A549 (cell line): Measurements from ENCODE around the gene DYNC1I1.
"Not testable (repeated sequence)": the region's sequence is repeated elsewhere in the genome, so short reads cannot be mapped to it uniquely, and the experiment has no call there.

Source experiments
- BHLHE40 ChIP-seq: IDR thresholded peaks from 2 replicates; pipeline ENCODE4 v1.6.1; 2012; ENCODE audit warnings: low read depth, low read length, inconsistent platforms
- CBX2 ChIP-seq: fragments of 200-600 bp; sonication (generic); IDR thresholded peaks from 2 replicates; pipeline ENCODE4 v1.6.1; 2016; ENCODE audit warnings: low read depth, mild to moderate bottlenecking, borderline replicate concordance
- CEBPB ChIP-seq, 2 experiments: fragments of >200 bp in 1 of 2; sonication (Bioruptor Twin) in 1 of 2; formaldehyde crosslinking in 1 of 2; IDR thresholded peaks; 2 replicates each; pipeline ENCODE4 v1.6.1; 2012 to 2016
- HOXB13 ChIP-seq: fragments of 250-450 bp; sonication (Bioruptor Pico); IDR thresholded peaks from 2 replicates; pipeline ENCODE4 v1.5.0; 2020; ENCODE audit warnings: low read depth, mild to moderate bottlenecking, moderate library complexity
- MAFK ChIP-seq: fragments of 450-650 bp; IDR thresholded peaks from 2 replicates; pipeline ENCODE4 v1.6.1; 2014; ENCODE audit not compliant: partially characterized antibody
- PBX3 ChIP-seq: IDR thresholded peaks from 2 replicates; pipeline ENCODE4 v1.6.1; 2012
- POLR2A ChIP-seq: IDR thresholded peaks from 2 replicates; pipeline ENCODE4 v1.6.1; 2012; ENCODE audit warnings: mild to moderate bottlenecking, low read length
- ZSCAN20 ChIP-seq: fragments of 250-450 bp; sonication (Bioruptor Pico); IDR thresholded peaks from 2 replicates; pipeline ENCODE4 v1.8.0; 2022; ENCODE audit warnings: mild to moderate bottlenecking, moderate library complexity
- TF ChIP-seq, protein P1 (sequence below): fragments of >200 bp; sonication (Bioruptor Twin); formaldehyde crosslinking; IDR thresholded peaks from 3 replicates; pipeline ENCODE4 v1.5.1; 2016
- TF ChIP-seq, protein P2 (sequence below): IDR thresholded peaks from 2 replicates; pipeline ENCODE4 v1.6.1; 2012
- TF ChIP-seq, protein P3 (sequence below): fragments of 450-650 bp; IDR thresholded peaks from 2 replicates; pipeline ENCODE4 v1.6.1; 2014; ENCODE audit warnings: antibody characterized with exemption

DNA sequence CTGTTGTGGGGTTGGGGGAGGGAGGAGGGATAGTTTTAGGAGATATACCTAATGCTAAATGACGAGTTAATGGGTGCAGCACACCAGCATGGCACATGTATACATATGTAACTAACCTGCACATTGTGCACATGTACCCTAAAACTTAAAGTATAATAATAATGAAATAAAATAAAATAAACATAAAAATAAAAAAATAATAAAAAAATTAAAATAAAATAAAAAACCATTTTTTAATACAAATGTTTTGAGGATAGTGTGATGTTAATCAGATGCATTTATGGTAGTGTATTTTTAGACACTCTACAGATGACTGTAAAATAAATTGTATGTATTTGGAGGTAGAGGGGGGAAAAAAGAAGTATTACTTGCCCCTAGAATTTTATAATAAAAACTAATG is 172.5 kb downstream of the DYNC1I1 start:
- not testable (repeated sequence) for TF ChIP-seq CEBPB (IDR thresholded peaks at IDR 0.05); BHLHE40; CBX2; MAFK; POLR2A; HOXB13; PBX3; ZSCAN20 (CRISPR knock-in tag)
- TF ChIP-seq, protein P1, sequence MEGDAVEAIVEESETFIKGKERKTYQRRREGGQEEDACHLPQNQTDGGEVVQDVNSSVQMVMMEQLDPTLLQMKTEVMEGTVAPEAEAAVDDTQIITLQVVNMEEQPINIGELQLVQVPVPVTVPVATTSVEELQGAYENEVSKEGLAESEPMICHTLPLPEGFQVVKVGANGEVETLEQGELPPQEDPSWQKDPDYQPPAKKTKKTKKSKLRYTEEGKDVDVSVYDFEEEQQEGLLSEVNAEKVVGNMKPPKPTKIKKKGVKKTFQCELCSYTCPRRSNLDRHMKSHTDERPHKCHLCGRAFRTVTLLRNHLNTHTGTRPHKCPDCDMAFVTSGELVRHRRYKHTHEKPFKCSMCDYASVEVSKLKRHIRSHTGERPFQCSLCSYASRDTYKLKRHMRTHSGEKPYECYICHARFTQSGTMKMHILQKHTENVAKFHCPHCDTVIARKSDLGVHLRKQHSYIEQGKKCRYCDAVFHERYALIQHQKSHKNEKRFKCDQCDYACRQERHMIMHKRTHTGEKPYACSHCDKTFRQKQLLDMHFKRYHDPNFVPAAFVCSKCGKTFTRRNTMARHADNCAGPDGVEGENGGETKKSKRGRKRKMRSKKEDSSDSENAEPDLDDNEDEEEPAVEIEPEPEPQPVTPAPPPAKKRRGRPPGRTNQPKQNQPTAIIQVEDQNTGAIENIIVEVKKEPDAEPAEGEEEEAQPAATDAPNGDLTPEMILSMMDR = not testable (repeated sequence)
- TF ChIP-seq, protein P2, sequence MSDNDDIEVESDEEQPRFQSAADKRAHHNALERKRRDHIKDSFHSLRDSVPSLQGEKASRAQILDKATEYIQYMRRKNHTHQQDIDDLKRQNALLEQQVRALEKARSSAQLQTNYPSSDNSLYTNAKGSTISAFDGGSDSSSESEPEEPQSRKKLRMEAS = not testable (repeated sequence)
- TF ChIP-seq, protein P3, sequence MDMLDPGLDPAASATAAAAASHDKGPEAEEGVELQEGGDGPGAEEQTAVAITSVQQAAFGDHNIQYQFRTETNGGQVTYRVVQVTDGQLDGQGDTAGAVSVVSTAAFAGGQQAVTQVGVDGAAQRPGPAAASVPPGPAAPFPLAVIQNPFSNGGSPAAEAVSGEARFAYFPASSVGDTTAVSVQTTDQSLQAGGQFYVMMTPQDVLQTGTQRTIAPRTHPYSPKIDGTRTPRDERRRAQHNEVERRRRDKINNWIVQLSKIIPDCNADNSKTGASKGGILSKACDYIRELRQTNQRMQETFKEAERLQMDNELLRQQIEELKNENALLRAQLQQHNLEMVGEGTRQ = not testable (repeated sequence)
